NB4 (cell line): Measurements from ENCODE around the gene FZD8.

Experiments
- CTCF ChIP-seq: IDR thresholded peaks from one replicate; pipeline ENCODE4 v1.5.1; 2012; ENCODE audit warnings: low read depth, low read length
- MAX ChIP-seq: IDR thresholded peaks from 2 replicates; pipeline ENCODE4 v1.6.1; 2011; ENCODE audit warnings: low read depth, low read length

DNA sequence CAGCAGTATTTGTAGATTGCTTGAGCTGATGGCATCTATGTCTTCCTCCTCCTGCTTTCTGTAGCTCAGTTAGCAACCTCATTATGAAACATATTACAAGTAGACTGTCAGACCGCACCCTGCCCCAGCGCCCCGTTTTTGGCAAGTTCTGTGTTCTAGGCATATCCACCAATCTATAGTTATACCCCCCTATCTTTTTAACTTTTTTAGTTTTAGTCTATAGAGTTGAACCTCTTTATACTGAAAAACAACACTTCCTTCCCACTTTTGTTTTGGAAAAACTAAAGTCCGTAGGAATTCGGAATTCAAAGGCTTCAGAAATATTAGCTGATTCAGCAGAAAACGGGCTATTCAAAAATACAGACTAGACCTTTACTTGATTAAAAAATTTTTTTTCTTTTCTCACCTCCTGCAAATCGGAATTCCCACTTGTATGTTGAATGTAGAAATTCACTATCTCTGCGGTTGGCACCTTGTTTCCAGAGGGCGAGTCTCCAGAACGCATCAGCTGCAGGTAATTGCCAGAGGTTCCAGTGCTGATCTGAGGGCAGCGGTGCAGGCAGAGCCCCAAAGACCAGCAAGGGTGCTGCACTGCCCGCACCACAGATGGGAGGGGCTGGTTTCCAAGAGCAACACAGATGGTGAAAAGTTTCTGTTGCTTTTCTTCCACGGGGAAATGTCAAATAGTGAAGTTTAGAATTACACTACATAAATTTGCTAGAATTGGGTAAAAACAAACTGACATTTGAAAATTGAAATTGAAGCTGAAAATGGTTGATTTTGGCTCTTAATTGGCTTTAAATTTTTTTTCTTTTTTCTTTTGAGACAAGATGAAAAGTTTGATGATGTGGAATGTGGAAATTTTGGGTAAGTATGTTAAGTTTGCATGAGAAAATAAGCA, 2.2 kb upstream of the FZD8 start:
- TF ChIP-seq CTCF (no peak), MAX (no peak)
